Mucosa of gallbladder (tissue), 1 donor: ENCODE measurements around the gene MUTYH. TPM values are rescaled to one million over a fixed set of nuclear protein-coding genes. Genes with fewer than 3 reads are reported as not detected.

Source experiments
- DNase-seq: peaks from one replicate; pipeline ENCODE4 v3.0.0-alpha.2; 2020; ENCODE audit warnings: low spot score
- total RNA-seq: library from RNA; stranded (reverse); gene quantifications from one replicate; pipeline ENCODE4 v1.2.1, GENCODE V29; 2021
- donor health status: DM: no; HTN: no; CAD: no.

The MUTYH gene
- total RNA-seq, 1 donor from 2014 or later: 30.5 TPM

DNA sequence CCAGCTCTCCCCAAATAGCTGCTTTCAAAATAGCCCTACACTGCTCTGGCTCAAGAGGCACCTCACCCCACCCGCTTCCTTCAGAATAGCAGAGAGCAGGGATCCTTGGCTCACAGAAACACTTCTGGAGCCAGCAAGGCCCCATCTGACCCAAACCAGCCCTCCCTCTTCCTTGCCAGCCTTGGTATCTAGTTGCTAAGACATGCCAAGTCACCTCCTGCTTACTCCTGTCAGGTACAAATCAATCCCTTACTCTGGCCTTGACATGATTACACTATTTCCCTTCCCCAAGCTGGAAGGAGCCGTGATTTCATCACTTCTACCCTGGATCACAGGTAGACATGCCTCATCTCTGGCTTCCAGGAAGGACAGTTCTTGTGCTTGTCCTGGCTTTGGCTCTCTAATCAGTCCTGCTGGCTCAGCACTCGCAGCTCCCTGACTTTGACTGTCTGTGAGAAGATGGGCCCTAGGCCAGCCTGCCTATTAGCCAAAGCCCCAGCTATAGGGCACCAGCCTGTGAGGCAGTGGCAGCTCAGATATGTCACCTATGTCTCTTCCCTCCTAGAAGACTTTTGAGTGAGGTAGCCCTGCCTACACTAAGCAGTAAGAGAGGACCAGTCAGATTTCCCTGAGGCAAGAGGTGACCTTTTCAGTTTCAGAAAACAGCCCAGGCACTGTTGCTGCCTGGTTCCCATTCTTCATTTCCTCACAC is 8.9 kb upstream of the MUTYH start:
- peak; percentile 51 for DNase-seq

DNA sequence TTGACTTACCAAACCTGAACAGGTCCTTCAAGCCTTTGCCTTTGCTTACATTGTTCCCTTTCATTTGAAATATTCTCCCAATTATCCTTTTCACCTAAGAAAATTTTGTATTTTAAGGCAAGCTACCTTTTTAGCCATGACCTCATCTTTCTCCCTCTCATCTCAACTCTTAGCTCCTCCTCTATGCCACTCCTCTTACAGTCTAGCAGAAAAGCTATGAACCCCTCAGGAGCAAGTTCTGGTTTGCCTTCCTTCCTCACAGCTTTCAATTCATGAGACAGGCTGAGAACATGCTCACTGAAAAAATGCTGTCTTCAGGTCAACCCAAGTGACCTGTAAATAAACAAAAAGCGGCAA is 8.3 kb upstream of the MUTYH start:
- DNase-seq: no peak

GRCh38 chr1:45348020-45348419 is 7.8 kb upstream of the MUTYH start:
- no peak for DNase-seq

DNA sequence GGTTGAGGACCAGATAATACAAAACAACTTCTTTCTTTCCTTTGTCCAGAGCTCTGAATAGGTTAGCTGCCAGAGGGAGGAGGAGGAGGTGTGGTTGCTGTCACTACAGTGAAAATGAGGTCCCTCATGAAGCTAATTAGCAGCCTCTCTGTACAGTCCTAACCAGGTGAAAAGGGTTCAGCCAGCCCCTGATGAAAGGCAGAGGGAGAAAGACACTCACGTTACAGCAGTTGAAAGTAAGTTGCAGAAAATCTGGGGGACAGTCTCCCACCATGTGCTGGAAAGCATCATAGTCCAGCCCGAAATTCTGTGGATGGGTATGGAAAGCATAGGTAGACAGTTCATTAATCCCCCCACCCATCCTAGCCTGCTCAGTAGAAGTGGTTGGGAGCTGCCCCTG is 6.2 kb upstream of the MUTYH start:
- DNase-seq: no peak

- no peak for DNase-seq
These were observed 4.8 kb upstream of the MUTYH start for GRCh38 chr1:45345014-45345413.

DNA sequence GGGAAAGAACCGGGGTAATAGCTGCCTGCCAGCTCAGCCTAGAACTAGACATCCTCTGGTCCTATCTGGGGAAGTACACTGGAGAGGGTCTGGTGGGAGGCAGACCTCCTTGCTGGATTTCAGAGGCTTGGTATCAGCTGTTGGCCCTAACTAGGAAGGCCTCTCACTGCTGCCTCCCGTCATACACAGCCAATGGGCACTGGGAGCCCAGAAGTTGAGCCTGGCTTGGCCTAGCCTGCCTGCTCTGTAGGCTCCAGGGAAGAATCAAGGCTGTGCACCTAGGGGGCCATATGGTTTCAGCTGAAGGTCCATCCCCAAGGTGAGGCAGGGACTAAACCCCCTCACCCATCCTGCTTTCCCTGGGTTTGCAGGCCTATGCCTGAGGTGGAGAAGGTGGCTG is 4.3 kb upstream of the MUTYH start:
- DNase-seq: no peak

- DNase-seq: no peak
These were observed 701 bp upstream of the MUTYH start for GRCh38 chr1:45340816-45341466.

GRCh38 chr1:45337630-45338325 is 2.5 kb downstream of the MUTYH start:
- DNase-seq: no peak

DNA sequence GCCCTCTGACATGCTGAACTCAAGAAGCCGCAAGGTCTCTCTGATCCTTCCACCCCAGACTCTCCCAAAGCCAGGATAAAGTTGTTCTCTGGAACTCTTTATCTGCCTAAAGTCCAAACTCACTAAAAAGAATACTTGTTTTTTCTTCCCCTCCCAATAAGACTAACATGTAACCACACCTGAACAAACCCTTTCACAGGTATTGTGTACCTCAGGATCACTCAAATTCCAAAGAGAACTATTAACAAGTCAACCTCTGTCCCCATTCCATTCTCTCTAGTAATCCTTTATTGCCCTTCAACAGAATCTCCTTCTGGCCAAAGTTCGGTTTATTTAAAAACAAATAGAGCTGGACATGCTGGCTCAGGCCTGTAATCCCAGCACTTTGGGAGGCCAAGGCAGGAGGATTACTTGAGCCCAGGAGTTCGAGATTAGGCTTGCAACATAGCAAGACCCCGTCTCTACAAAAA is 4.3 kb downstream of the MUTYH start:
- DNase-seq: no peak

- DNase-seq: no peak
These were observed 5.7 kb downstream of the MUTYH start for GRCh38 chr1:45334308-45335245.

- DNase-seq: no peak
These were observed 7.9 kb downstream of the MUTYH start for GRCh38 chr1:45332346-45332720.

- no peak for DNase-seq
These were observed 8.5 kb downstream of the MUTYH start for GRCh38 chr1:45331436-45332345.

- no peak for DNase-seq
These were observed 10.8 kb downstream of the MUTYH start for GRCh38 chr1:45329445-45329844.

DNA sequence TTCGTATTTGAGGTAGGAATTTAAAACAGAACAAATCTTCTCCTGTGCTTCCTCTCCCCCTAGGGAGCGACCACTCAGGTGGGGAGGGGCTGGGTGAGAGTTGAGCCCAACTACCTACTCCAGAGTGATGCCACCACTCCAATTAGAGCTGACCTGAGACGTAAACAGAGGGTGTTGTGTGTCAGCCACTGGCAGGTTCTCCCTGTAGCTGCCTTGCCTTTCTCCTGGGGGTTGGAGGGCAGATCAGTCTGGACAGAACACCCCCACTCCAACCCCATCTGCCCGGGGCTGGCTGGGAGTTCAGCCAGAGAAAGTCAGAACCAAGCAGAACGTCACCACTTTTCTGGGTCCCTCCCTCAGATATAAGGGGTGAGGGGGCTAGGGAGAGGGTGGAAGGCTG is 11.6 kb downstream of the MUTYH start:
- DNase-seq: no peak

- DNase-seq: no peak
These were observed 12.4 kb downstream of the MUTYH start for GRCh38 chr1:45327644-45328515.

GRCh38 chr1:45326627-45327623 is 13.3 kb downstream of the MUTYH start, which contains the start of gene HPDL:
HPDL (plus strand) TSS chr1:45326895; CDS start chr1:45327149, 254 bp downstream.
- peak; percentile 42 for DNase-seq

- DNase-seq: no peak
These were observed 14.3 kb downstream of the MUTYH start for GRCh38 chr1:45325851-45326506.

DNA sequence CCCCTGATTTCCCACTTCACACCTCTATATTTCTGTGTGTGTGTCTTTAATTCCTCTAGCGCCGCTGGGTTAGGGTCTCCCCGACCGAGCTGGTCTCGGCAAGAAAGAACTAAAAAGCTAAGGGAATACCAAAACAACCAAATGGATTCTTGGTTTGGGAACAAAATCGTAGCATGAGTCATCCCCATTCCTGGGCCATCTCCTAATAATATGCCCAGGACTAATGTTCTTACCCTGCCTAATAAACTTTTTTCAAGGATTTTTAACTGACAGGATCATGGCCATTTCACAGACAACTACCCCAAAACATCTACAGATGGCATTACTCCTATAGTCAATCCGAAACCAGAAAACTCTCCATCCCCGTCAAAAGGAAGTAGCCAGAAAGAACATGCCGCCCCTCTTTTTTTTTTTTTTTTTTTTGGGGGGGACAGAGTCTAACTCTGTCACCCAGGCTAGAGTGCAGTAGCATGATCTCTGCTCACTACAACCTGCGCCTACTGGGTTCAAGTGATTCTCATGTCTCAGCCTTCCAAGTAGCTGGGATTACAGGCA is 17.7 kb downstream of the MUTYH start:
- no peak for DNase-seq
